Neural progenitor cell (in vitro differentiated cells): ENCODE data around the gene RNF183. TPM values are rescaled to one million over a fixed set of nuclear protein-coding genes. Genes with fewer than 3 reads are reported as not detected.

Source experiments
- DNase-seq: peaks from one replicate; pipeline ENCODE4 v3.0.0-alpha.2; 2016; ENCODE audit warnings: low spot score
- H2AFZ ChIP-seq: fragments of 200-600 bp; sonication (generic); replicated peaks from 2 replicates; pipeline ENCODE4 v1.6.1; 2016; ENCODE audit warnings: antibody characterized with exemption
- H3F3A ChIP-seq: fragments of 200-600 bp; sonication (generic); 2 replicates; pipeline ENCODE4 v1.6.1; 2016; ENCODE audit warnings: antibody characterized with exemption, low read depth
- H3K27ac ChIP-seq: fragments of 200-600 bp; sonication (generic); 2 replicates; pipeline ENCODE4 v1.5.1; 2016; ENCODE audit warnings: mild to moderate bottlenecking
- H3K27me3 ChIP-seq: fragments of 200-600 bp; sonication (generic); 2 replicates; pipeline ENCODE4 v1.6.1; 2016; ENCODE audit warnings: mild to moderate bottlenecking, moderate library complexity
- H3K36me3 ChIP-seq: fragments of 200-600 bp; sonication (generic); 2 replicates; pipeline ENCODE4 v1.5.1; 2016
- H3K4me1 ChIP-seq: fragments of 200-600 bp; sonication (generic); 2 replicates; pipeline ENCODE4 v1.6.1; 2016; ENCODE audit warnings: mixed run types
- H3K4me2 ChIP-seq: fragments of 200-600 bp; sonication (generic); 2 replicates; pipeline ENCODE4 v1.6.1; 2016
- H3K4me3 ChIP-seq: fragments of 200-600 bp; sonication (generic); 2 replicates; pipeline ENCODE4 v1.5.1; 2016
- H3K79me2 ChIP-seq: fragments of 200-600 bp; sonication (generic); 2 replicates; pipeline ENCODE4 v1.6.1; 2016; ENCODE audit warnings: low read depth
- H3K9ac ChIP-seq: fragments of 200-600 bp; sonication (generic); 2 replicates; pipeline ENCODE4 v1.6.1; 2016
- H3K9me3 ChIP-seq: fragments of 200-600 bp; sonication (generic); 2 replicates; pipeline ENCODE4 v1.5.1; 2016; ENCODE audit warnings: low read depth
- H4K20me1 ChIP-seq: fragments of 200-600 bp; sonication (generic); 2 replicates; pipeline ENCODE4 v1.6.1; 2016; ENCODE audit warnings: low read depth
- H3K27ac Mint-ChIP-seq: 3 replicates; pipeline ENCODE4 v1.8.0; 2021; ENCODE audit warnings: mixed read lengths
- H3K27me3 Mint-ChIP-seq: 2 replicates; pipeline ENCODE4 v1.8.0; 2022; ENCODE audit warnings: low read depth, mild to moderate bottlenecking, inconsistent platforms, moderate library complexity, mixed read lengths; ENCODE audit not compliant: insufficient read depth
- H3K36me3 Mint-ChIP-seq: 3 replicates; pipeline ENCODE4 v1.8.0; 2021; ENCODE audit warnings: mixed read lengths
- H3K4me1 Mint-ChIP-seq: 3 replicates; pipeline ENCODE4 v1.8.0; 2021; ENCODE audit warnings: mixed read lengths
- H3K4me3 Mint-ChIP-seq: 3 replicates; pipeline ENCODE4 v1.8.0; 2021; ENCODE audit warnings: mild to moderate bottlenecking, moderate library complexity, mixed read lengths
- H3K9me3 Mint-ChIP-seq: 3 replicates; pipeline ENCODE4 v1.8.0; 2020; ENCODE audit warnings: mixed read lengths
- EZH2 ChIP-seq: fragments of 200-600 bp; sonication (generic); IDR thresholded peaks from 2 replicates; pipeline ENCODE4 v1.6.1; 2017; ENCODE audit warnings: antibody characterized with exemption, mild to moderate bottlenecking, moderate library complexity
- EZH2phosphoT487 ChIP-seq: fragments of 200-600 bp; sonication (generic); IDR thresholded peaks from 2 replicates; pipeline ENCODE4 v1.6.1; 2017; ENCODE audit warnings: antibody characterized with exemption
- total RNA-seq: library from RNA; depleted of rRNA; stranded (reverse); fragments of >200 nt; gene quantifications from 2 replicates; pipeline ENCODE4 v1.2.3, GENCODE V29; 2015; ENCODE audit warnings: low replicate concordance
- TF ChIP-seq, protein P1 (sequence below): fragments of 200-600 bp; sonication (generic); IDR thresholded peaks from 2 replicates; pipeline ENCODE4 v1.5.1; 2017; ENCODE audit warnings: antibody characterized with exemption, mild to moderate bottlenecking

The RNF183 gene
- total RNA-seq, 1 donor from 2014 or later = 0.09 TPM

DNA sequence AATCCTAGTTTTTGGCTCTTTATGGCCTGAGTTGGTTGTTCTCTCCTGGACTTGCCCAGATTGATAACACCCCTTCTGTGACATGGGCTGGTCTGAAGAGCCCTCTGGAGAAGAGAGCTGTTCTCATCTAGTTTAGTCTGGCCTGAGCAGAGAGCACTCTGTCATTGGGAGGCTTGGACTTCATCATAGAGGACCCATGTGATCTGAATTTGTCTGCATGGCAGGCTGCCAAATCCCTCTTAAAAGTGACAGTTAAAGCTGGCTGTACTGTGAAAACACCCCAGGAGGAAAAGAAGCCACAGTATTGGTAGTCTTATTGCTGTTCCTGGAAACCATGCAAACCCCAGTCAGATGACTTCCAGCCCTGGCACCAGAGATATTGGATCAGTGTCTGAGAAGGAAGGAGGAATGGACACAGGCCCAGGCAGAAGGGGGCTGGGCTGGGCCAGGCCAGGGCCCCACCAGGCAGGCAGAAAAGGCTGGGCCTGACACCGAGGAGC is 40.6 kb upstream of the RNF183 start:
- Mint-ChIP-seq H3K4me1 (peaks cover 11% of the 10 kb centered on the region), H3K4me3 (no peak overlapping the region), H3K27ac (peak overlapping the region; percentile 27), H3K9me3 (no peaks in the 10 kb centered on the region), H3K36me3 (no peaks in the 10 kb centered on the region), H3K27me3 (peaks cover 27% of the 10 kb centered on the region)
- DNase-seq = no peak
- Histone ChIP-seq H3K4me2 (no peak overlapping the region), H3K4me1 (no peaks in the 10 kb centered on the region), H3F3A (no peaks in the 10 kb centered on the region), H3K9me3 (no peaks in the 10 kb centered on the region), H2AFZ (no peak overlapping the region), H3K27me3 (peaks cover 41% of the 10 kb centered on the region), H3K9ac (no peak overlapping the region), H3K36me3 (no peaks in the 10 kb centered on the region), H3K4me3 (no peak overlapping the region), H3K27ac (no peak overlapping the region), H4K20me1 (no peaks in the 10 kb centered on the region), H3K79me2 (no peaks in the 10 kb centered on the region)
- TF ChIP-seq, protein P1, sequence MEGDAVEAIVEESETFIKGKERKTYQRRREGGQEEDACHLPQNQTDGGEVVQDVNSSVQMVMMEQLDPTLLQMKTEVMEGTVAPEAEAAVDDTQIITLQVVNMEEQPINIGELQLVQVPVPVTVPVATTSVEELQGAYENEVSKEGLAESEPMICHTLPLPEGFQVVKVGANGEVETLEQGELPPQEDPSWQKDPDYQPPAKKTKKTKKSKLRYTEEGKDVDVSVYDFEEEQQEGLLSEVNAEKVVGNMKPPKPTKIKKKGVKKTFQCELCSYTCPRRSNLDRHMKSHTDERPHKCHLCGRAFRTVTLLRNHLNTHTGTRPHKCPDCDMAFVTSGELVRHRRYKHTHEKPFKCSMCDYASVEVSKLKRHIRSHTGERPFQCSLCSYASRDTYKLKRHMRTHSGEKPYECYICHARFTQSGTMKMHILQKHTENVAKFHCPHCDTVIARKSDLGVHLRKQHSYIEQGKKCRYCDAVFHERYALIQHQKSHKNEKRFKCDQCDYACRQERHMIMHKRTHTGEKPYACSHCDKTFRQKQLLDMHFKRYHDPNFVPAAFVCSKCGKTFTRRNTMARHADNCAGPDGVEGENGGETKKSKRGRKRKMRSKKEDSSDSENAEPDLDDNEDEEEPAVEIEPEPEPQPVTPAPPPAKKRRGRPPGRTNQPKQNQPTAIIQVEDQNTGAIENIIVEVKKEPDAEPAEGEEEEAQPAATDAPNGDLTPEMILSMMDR = no peak
- no peak for TF ChIP-seq EZH2phosphoT487
- no peak for TF ChIP-seq EZH2

DNA sequence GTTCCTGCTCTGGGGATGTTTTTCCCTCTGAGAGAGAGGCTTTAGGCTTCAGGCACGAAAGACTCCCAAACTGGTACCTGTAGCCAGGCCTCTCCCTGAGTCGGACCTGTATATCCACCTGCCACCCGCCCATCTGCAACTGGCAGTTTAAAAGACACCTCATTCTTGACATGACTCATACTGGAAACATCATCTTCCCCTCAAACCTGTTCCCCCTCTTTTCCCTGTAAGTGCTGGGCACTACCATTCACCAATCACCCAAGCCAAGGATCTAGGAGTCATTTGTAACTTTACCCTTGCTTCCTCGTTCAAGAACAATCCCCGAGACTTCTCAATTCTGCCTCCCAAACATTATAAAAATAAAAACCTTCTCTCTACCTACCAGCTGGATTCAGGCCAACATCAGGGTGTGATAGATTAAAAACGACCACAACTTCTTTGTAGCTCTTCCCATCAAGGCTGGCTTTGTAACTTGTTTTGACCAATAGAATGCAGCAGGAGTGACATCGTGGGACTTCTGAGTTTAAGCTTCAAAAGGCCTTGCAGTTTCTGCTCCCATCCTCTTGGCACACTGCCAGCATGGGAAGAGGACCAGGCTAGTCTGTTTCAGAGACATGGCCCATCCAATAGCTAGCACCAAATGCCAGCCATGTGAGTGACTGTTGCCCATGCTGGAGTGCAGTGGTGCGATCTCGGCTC is 38.7 kb upstream of the RNF183 start:
- no peaks in the 10 kb centered on the region for H3K36me3 ChIP-seq
- no peaks in the 10 kb centered on the region for H3F3A ChIP-seq
- TF ChIP-seq EZH2 = no peak
- H3K4me1 Mint-ChIP-seq = peaks cover 13% of the 10 kb centered on the region
- H3K9ac ChIP-seq = no peak overlapping the region
- no peaks in the 10 kb centered on the region for H4K20me1 ChIP-seq
- no peak overlapping the region for H2AFZ ChIP-seq
- H3K79me2 ChIP-seq = no peaks in the 10 kb centered on the region
- H3K4me1 ChIP-seq = no peaks in the 10 kb centered on the region
- H3K27ac Mint-ChIP-seq = peak overlapping the region; percentile 11
- no peak overlapping the region for H3K4me2 ChIP-seq
- no peak for DNase-seq
- no peaks in the 10 kb centered on the region for H3K9me3 Mint-ChIP-seq
- H3K27me3 Mint-ChIP-seq = peaks cover 10% of the 10 kb centered on the region
- peak overlapping the region; percentile 44 for H3K4me3 Mint-ChIP-seq
- peaks cover 23% of the 10 kb centered on the region for H3K27me3 ChIP-seq
- no peaks in the 10 kb centered on the region for H3K9me3 ChIP-seq
- no peaks in the 10 kb centered on the region for H3K36me3 Mint-ChIP-seq
- H3K27ac ChIP-seq = no peak overlapping the region
- H3K4me3 ChIP-seq = no peak overlapping the region

DNA sequence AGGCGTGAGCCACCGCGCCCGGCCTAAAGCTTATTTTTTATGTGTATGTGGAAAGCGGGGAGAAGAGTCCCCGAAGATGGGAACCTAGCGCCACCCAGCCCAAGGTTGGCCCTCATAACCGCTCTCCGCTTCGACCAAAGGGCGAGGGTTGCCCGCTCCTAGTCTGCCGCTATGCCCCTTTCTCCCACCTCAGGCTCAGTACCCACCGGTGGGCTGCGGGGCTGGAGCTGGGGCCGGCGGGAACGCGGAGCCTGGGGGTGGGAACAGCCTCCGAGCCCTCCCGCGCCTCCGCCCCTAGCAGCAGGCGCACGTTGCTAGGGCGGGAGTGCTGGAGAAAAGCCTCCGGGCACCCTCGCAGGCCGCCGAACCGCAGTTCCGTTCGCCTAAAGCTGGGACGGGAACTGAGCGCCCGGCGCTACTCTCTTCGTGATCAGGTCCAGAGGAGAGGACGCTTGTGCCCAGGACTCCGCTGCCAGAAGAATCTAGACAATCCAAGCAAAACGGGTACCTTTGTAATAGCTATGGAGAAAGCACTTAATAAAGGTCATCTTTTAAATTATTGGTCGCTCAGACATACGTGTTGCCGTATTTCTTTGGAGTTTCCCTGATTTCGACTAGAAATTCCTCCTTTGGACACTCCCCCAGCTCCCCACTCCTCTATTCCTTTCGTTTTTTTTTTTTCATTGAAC is 37.0 kb upstream of the RNF183 start, which contains the start of gene WDR31:
Gene WDR31, minus strand, starts transcription at position 265 of the 689 bp plus-strand sequence. CDS start 8,253 bp downstream, outside the sequence.
- no peaks in the 10 kb centered on the region for H3K9me3 Mint-ChIP-seq

More for the DNA sequence above, 37.0 kb upstream of the RNF183 start, which contains the start of gene WDR31:
- peak; percentile 44 for TF ChIP-seq EZH2phosphoT487
- TF ChIP-seq EZH2 = peak; percentile 67
- TF ChIP-seq, protein P1 = no peak
- peak within 1 kb of the TSS; percentile 92 for H2AFZ ChIP-seq
- H3K4me3 ChIP-seq = peak within 1 kb of the TSS; percentile 67
- peaks cover 10% of the 10 kb centered on the region for H3K27me3 ChIP-seq
- H3K4me2 ChIP-seq = peak within 1 kb of the TSS; percentile 77
- no peaks in the 10 kb centered on the region for H3K36me3 ChIP-seq
- H3K4me3 Mint-ChIP-seq = peak within 1 kb of the TSS; percentile 82
- H3K79me2 ChIP-seq = no peaks in the 10 kb centered on the region
- no peaks in the 10 kb centered on the region for H3K9me3 ChIP-seq
- peak within 1 kb of the TSS; percentile 46 for H3K27ac Mint-ChIP-seq
- peaks cover 13% of the 10 kb centered on the region for H3K4me1 Mint-ChIP-seq
- DNase-seq = peak; percentile 93
- H3K9ac ChIP-seq = no peak within 1 kb of the TSS
- H3K27ac ChIP-seq = no peak within 1 kb of the TSS
- H3K27me3 Mint-ChIP-seq = peaks cover 9% of the 10 kb centered on the region
- peaks cover 14% of the 10 kb centered on the region for H3K4me1 ChIP-seq
- H4K20me1 ChIP-seq = no peaks in the 10 kb centered on the region
- H3K36me3 Mint-ChIP-seq = no peaks in the 10 kb centered on the region
- H3F3A ChIP-seq = no peaks in the 10 kb centered on the region
